Measurements from ENCODE around the gene FLT4.

- TF ChIP-seq CTCF (IDR thresholded peaks at IDR 0.05) (no peak), POLR2AphosphoS5 (IDR thresholded peaks at IDR 0.05) (no peak), EP300 (IDR thresholded peaks at IDR 0.05) (no peak)
These were observed 49.8 kb downstream of the FLT4 start for GRCh38 chr5:180599590-180599914.
